OCI-LY7 (cell line): ENCODE data around the gene FZD10. TPM values are rescaled to one million over a fixed set of nuclear protein-coding genes. Genes with fewer than 3 reads are reported as not detected.

Source experiments
- BruUV-seq: library from RNA; stranded (reverse); fragments of 400-500 nt; replicated peaks from 2 replicates; lab custom pipeline; 2021; lab: Mats Ljungman, UMichigan
- CTCF ChIA-PET: fragments of 300-600 bp; sonication (Branson Sonifier 250); formaldehyde crosslinking; loops from one replicate; lab custom pipeline; 2022; ENCODE audit warnings: antibody characterized with exemption; ENCODE audit not compliant: unreplicated experiment; lab: Charles Lee
- POLR2A ChIA-PET: fragments of 300-600 bp; sonication (Branson Sonifier 250); formaldehyde crosslinking; loops from one replicate; lab custom pipeline; 2022; ENCODE audit warnings: antibody characterized with exemption; lab: Charles Lee
- DNase-seq: peaks from one replicate; pipeline ENCODE4 v3.0.0-alpha.2; 2015; ENCODE audit warnings: low spot score
- H2AFZ ChIP-seq: fragments of 200-600 bp; sonication (generic), shearing (Covaris generic); 2 replicates; pipeline ENCODE4 v1.6.1; 2014; ENCODE audit warnings: mild to moderate bottlenecking, antibody characterized with exemption, low read length, moderate library complexity
- H3K27ac ChIP-seq: fragments of 200-600 bp; sonication (generic); 2 replicates; pipeline ENCODE4 v1.5.1; 2014; ENCODE audit warnings: mixed run types, low read depth, mild to moderate bottlenecking, moderate library complexity, low read length, inconsistent platforms; ENCODE audit not compliant: poor library complexity, severe bottlenecking
- H3K36me3 ChIP-seq: fragments of 200-600 bp; sonication (generic); 2 replicates; pipeline ENCODE4 v1.6.1; 2014; ENCODE audit warnings: mild to moderate bottlenecking, antibody characterized with exemption, low read length, moderate library complexity, mixed read lengths; ENCODE audit not compliant: insufficient read depth
- H3K4me1 ChIP-seq: fragments of 200-600 bp; sonication (generic); 2 replicates; pipeline ENCODE4 v1.5.1; 2014; ENCODE audit warnings: mild to moderate bottlenecking, low read length; ENCODE audit not compliant: insufficient read depth, poor library complexity, severe bottlenecking
- H3K4me2 ChIP-seq: fragments of 200-600 bp; sonication (generic); 2 replicates; pipeline ENCODE4 v1.6.1; 2014; ENCODE audit warnings: mild to moderate bottlenecking, low read length
- H3K4me3 ChIP-seq: fragments of 200-600 bp; sonication (generic); 2 replicates; pipeline ENCODE4 v1.5.1; 2014; ENCODE audit warnings: mild to moderate bottlenecking, low read depth, low read length; ENCODE audit not compliant: poor library complexity, severe bottlenecking
- H3K79me2 ChIP-seq: fragments of 200-600 bp; sonication (generic); 2 replicates; pipeline ENCODE4 v1.6.1; 2016; ENCODE audit warnings: low read depth, mild to moderate bottlenecking, low read length, moderate library complexity, mixed read lengths; ENCODE audit not compliant: insufficient read depth
- H3K9me2 ChIP-seq: fragments of 200-600 bp; sonication (generic); 2 replicates; pipeline ENCODE4 v1.6.1; 2016; ENCODE audit warnings: mild to moderate bottlenecking, low read length, mixed read lengths; ENCODE audit not compliant: insufficient read depth
- H3K9me3 ChIP-seq: fragments of 200-600 bp; sonication (generic); 2 replicates; pipeline ENCODE4 v1.6.1; 2014; ENCODE audit warnings: mild to moderate bottlenecking, mixed run types, low read length, mixed read lengths
- H4K20me1 ChIP-seq: fragments of 200-600 bp; sonication (generic); 2 replicates; pipeline ENCODE4 v1.6.1; 2014; ENCODE audit warnings: mild to moderate bottlenecking, antibody characterized with exemption, low read length, moderate library complexity, mixed read lengths; ENCODE audit not compliant: insufficient read depth
- EZH2phosphoT487 ChIP-seq: fragments of 200-600 bp; sonication (generic); IDR thresholded peaks from 2 replicates; pipeline ENCODE4 v1.6.1; 2018; ENCODE audit warnings: low read depth, borderline replicate concordance, mild to moderate bottlenecking, mixed run types, antibody characterized with exemption, low read length, moderate library complexity, mixed read lengths
- intact Hi-C: fragments of 100-400 bp; cut with micrococcal nuclease; formaldehyde crosslinking; loops from one replicate; pipeline ENCODE4 v1.10.0; 2022; ENCODE audit not compliant: unreplicated experiment
- total RNA-seq, 2 experiments: library from RNA; depleted of rRNA in 1 of 2; stranded (reverse); fragments of >200 nt in 1 of 2; shearing (Covaris generic) in 1 of 2; gene quantifications; 2 replicates each; pipeline ENCODE4 v1.2.3, GENCODE V29; 2014 to 2022
- TF ChIP-seq, protein P1 (sequence below): fragments of 200-600 bp; sonication (generic); conservative IDR thresholded peaks from 2 replicates; pipeline ENCODE4 v1.5.1; 2014; ENCODE audit warnings: mild to moderate bottlenecking, antibody characterized with exemption, low read length, moderate library complexity, mixed read lengths

The FZD10 gene
- total RNA-seq, 2 experiments from 2014 or later, result not detected

DNA sequence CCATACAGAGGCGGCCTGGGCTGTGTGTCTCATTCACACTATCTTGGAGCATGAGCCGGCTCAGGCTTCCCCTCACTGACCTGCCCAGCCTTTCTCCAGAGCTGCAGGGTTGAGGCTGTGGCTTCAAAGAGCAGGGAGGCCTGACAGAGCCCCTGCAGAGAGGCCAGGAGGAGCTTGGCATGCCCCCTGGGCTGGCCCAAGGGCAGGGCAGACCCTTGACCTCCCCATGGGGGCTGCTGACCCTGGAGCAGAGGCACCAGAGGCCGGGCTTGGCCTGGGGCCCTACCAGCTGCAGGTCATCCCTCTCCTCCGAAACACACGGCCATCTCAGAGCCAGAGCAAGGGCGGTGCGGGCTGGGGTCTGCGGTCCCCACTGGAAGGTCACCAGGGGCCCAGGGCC lies 46.6 kb upstream of the FZD10 start:
- intact Hi-C loops, result no loop called here
- Histone ChIP-seq H3K9me3 (no peaks in the 10 kb centered on the region), H2AFZ (no peak overlapping the region), H3K4me1 (no peaks in the 10 kb centered on the region), H3K36me3 (no peaks in the 10 kb centered on the region), H3K79me2 (no peaks in the 10 kb centered on the region), H3K4me2 (no peak overlapping the region), H4K20me1 (no peaks in the 10 kb centered on the region), H3K9me2 (no peaks in the 10 kb centered on the region), H3K4me3 (no peak overlapping the region), H3K27ac (no peak overlapping the region)
- no TSS peak for BruUV-seq
- CTCF ChIA-PET, result no interaction called here
- POLR2A ChIA-PET, result interaction anchor here (0.6 kb wide), 1 partner anchor 743 kb away, joined by 3 read pairs; no protein-coding TSS in a partner anchor
- TF ChIP-seq EZH2phosphoT487, result no peak
- TF ChIP-seq, protein P1, sequence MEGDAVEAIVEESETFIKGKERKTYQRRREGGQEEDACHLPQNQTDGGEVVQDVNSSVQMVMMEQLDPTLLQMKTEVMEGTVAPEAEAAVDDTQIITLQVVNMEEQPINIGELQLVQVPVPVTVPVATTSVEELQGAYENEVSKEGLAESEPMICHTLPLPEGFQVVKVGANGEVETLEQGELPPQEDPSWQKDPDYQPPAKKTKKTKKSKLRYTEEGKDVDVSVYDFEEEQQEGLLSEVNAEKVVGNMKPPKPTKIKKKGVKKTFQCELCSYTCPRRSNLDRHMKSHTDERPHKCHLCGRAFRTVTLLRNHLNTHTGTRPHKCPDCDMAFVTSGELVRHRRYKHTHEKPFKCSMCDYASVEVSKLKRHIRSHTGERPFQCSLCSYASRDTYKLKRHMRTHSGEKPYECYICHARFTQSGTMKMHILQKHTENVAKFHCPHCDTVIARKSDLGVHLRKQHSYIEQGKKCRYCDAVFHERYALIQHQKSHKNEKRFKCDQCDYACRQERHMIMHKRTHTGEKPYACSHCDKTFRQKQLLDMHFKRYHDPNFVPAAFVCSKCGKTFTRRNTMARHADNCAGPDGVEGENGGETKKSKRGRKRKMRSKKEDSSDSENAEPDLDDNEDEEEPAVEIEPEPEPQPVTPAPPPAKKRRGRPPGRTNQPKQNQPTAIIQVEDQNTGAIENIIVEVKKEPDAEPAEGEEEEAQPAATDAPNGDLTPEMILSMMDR, result no peak
- DNase-seq, result no peak

DNA sequence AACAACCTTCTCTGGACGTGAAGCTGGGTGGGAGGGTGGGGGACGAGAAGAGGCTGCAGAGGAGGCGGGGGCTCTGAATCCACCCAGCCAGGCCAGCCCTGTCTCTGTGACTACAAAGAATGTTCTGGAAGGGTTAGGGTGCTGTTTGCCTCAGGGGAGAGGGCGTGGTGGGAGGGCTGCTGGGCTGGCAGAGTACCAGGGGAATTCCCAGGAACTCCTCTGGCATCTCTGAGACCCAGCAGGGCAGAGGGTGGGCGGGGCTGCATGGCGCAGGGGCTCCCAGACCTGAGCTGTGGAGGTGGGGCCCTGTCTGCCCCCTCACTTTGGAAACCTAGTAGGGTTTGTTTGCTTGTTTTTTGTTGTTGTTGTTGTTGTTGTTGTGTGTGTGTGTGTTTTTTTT lies 45.5 kb upstream of the FZD10 start:
- Histone ChIP-seq H4K20me1 (no peaks in the 10 kb centered on the region), H3K9me3 (no peaks in the 10 kb centered on the region), H2AFZ (no peak overlapping the region), H3K4me1 (no peaks in the 10 kb centered on the region), H3K4me2 (no peak overlapping the region), H3K4me3 (no peak overlapping the region), H3K79me2 (no peaks in the 10 kb centered on the region), H3K9me2 (no peaks in the 10 kb centered on the region), H3K36me3 (no peaks in the 10 kb centered on the region), H3K27ac (no peak overlapping the region)
- CTCF ChIA-PET, result no interaction called here
- TF ChIP-seq, protein P1, result no peak
- TF ChIP-seq EZH2phosphoT487, result no peak
- POLR2A ChIA-PET, result no interaction called here
- no TSS peak for BruUV-seq
- DNase-seq, result no peak
- intact Hi-C loops, result no loop called here

DNA sequence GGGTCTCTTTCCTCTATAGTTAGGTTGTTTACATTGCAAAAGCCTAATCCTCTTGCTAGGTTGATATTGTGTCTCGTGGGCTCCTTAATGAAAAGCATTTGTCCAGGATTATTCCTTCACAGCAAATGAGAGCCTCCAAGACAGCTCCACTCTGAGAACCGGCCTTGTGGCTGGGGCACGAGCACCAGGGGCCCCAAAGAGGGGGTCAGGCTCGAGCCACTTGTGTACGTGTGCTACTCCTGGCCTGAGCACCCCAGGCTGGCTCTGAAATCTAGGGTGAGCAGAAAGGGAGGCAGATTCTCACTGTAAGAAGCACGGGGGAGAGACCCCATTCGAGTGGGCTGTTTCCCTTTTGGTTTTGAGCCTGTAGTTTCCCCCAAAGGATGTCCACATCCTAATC lies 45.0 kb upstream of the FZD10 start:
- Histone ChIP-seq H3K36me3 (no peaks in the 10 kb centered on the region), H3K4me1 (no peaks in the 10 kb centered on the region)
- intact Hi-C loops, result no loop called here

More for the DNA sequence above, 45.0 kb upstream of the FZD10 start:
- no peak for DNase-seq
- Histone ChIP-seq H2AFZ (no peak overlapping the region), H3K4me3 (no peak overlapping the region), H3K9me3 (no peaks in the 10 kb centered on the region), H4K20me1 (no peaks in the 10 kb centered on the region), H3K79me2 (no peaks in the 10 kb centered on the region), H3K27ac (no peak overlapping the region), H3K4me2 (no peak overlapping the region), H3K9me2 (no peaks in the 10 kb centered on the region)
- no TSS peak for BruUV-seq
- TF ChIP-seq EZH2phosphoT487, result no peak
- TF ChIP-seq, protein P1, result no peak
- CTCF ChIA-PET, result no interaction called here
- POLR2A ChIA-PET, result no interaction called here
